Left lung (tissue), 10 donors: ENCODE data around the gene CDAN1. TPM values are rescaled to one million over a fixed set of nuclear protein-coding genes. Genes with fewer than 3 reads are reported as not detected.

ENCODE experiments used
- ATAC-seq: fragments of 200-7000 bp; cut with Tn5 transposase; one replicate; pipeline ENCODE4 v1.9.1; 2020; ENCODE audit warnings: moderate library complexity
- DNase-seq, 4 donors: peaks; one replicate each; pipeline ENCODE4 v3.0.0-alpha.2; 2013 to 2020
- H3K27ac ChIP-seq, 2 donors: fragments of 200-600 bp; sonication (generic) in 1 of 2; one replicate each; pipeline versions ENCODE4 v1.5.0 to v1.8.0; 2020 to 2021
- H3K27me3 ChIP-seq, 2 donors: fragments of 200-600 bp; sonication (generic) in 1 of 2; one replicate each; pipeline versions ENCODE4 v1.5.0 to v1.8.0; 2020 to 2021
- H3K36me3 ChIP-seq, 2 donors: fragments of 200-600 bp; sonication (generic) in 1 of 2; one replicate each; pipeline versions ENCODE4 v1.5.0 to v1.8.0; 2020 to 2021
- H3K4me1 ChIP-seq, 2 donors: fragments of 200-600 bp; one replicate each; pipeline ENCODE4 v1.8.0; 2021
- H3K4me3 ChIP-seq, 2 donors: fragments of 200-600 bp; sonication (generic) in 1 of 2; one replicate each; pipeline versions ENCODE4 v1.5.0 to v1.8.0; 2020 to 2021; ENCODE audit warnings: mild to moderate bottlenecking in 1 of 2
- H3K9me3 ChIP-seq, 2 donors: fragments of 200-600 bp; sonication (generic) in 1 of 2; one replicate each; pipeline versions ENCODE4 v1.5.0 to v1.8.0; 2020 to 2021
- CTCF ChIP-seq, 2 donors: fragments of 200-600 bp; sonication (generic) in 1 of 2; IDR thresholded peaks; one replicate each; pipeline versions ENCODE4 v1.5.0 to v1.8.0; 2021; ENCODE audit warnings: antibody characterized with exemption in 2 of 2
- intact Hi-C, 2 donors: fragments of 100-400 bp; cut with DNase I; formaldehyde crosslinking; loops; one replicate each; pipeline versions ENCODE4 v1.11.2 to v1.14.2; 2022
- polyA plus RNA-seq, 6 donors: library from polyadenylated mRNA; unstranded; fragments of 120-200 nt; gene quantifications; one replicate each; pipeline ENCODE4 v1.2.1, GENCODE V29; 2013; ENCODE audit not compliant: insufficient read length in 6 of 6
- total RNA-seq, 2 donors: library from RNA; stranded (reverse); fragmentation: NEBNext Ultra II Directional; extraction: Animal tissue kit (Norgen Biotek cat#: 25700); gene quantifications; one replicate each; pipeline ENCODE4 v1.2.1, GENCODE V29; 2021
- donor health status: DM: no; HTN: yes; CAD: no.
- donor health status: DM: no; HTN: no; CAD: no.

The CDAN1 gene
- total and polyA plus RNA-seq, 8 donors: 13.4 to 29.7 (median 26.0) TPM

GRCh38 chr15:42707068-42707467 lies 29.9 kb downstream of the CDAN1 start:
- peaks cover 0 to 13% of the 10 kb centered on the region in 2 donors for H3K4me1 ChIP-seq
- TF ChIP-seq CTCF (IDR thresholded peaks at IDR 0.05): no peak
- H3K4me3 ChIP-seq: no peak overlapping the region
- H3K27me3 ChIP-seq: no peaks in the 10 kb centered on the region
- intact Hi-C loops: loop anchor here in 1 of 2 donors (10.0 kb wide), 1 partner anchor 218 kb away; the partner anchor contains the start of gene TTBK2
- no peak for DNase-seq
- H3K9me3 ChIP-seq: no peaks in the 10 kb centered on the region
- H3K27ac ChIP-seq: no peak overlapping the region
- no peaks in the 10 kb centered on the region for H3K36me3 ChIP-seq
- ATAC-seq: peak; percentile 64

DNA sequence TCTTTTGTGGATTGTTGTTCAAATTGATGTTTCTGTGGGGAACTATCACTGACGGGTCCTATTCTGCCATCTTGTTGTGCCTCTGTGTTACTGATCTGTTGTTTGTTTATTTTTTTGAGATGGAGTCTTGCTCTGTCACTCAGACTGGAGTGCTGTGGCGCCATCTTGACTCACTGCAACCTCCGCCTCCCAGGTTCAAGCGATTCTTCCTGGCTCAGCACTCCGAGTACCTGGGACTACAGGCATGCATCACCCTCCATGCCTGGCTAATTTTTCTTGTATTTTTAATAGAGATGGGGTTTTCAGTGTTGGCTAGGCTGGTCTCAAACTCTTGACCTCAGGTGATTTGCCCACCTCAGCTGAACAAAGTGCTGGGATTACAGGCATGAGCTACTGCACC lies 31.6 kb downstream of the CDAN1 start:
- Histone ChIP-seq H3K27me3 (no peaks in the 10 kb centered on the region), H3K4me1 (peaks cover 0 to 13% of the 10 kb centered on the region in 2 donors), H3K36me3 (no peaks in the 10 kb centered on the region), H3K4me3 (no peak overlapping the region), H3K9me3 (no peaks in the 10 kb centered on the region), H3K27ac (no peak overlapping the region)
- no peak for DNase-seq
- intact Hi-C loops: loop anchor here in 1 of 2 donors (10.0 kb wide), 1 partner anchor 219 kb away; the partner anchor contains the start of gene TTBK2
- no peak for TF ChIP-seq CTCF (IDR thresholded peaks at IDR 0.05)
- no peak for ATAC-seq

DNA sequence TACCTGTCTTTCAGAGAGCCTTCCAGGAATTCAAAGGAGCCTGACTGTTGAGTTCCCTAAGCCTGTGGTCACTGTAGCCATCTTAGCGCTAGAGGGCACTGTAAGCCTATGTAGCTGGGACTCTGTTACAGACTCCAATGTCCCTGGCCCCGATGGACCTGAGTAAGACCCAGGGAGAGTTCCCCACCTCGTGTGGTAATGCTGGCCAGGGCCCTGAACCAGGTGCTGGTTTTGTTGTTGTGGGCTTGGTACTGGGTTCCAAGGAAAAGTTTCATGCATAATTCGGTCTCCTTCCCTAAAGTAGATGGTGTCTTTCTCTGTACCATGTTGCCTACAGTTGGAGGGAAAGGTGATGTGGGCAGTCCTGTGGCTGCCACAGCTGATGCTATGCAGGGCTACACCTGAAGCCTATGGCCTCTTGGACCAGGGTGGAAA lies 32.4 kb downstream of the CDAN1 start:
- H3K4me3 ChIP-seq: no peak overlapping the region
- peak in 3 of 4 donors; percentile 42 to 71 (median 47) for DNase-seq
- intact Hi-C loops: loop anchor here in 1 of 2 donors (10.0 kb wide), 1 partner anchor 220 kb away; the partner anchor contains the start of gene TTBK2
- H3K4me1 ChIP-seq: peaks cover 0 to 13% of the 10 kb centered on the region in 2 donors
- no peaks in the 10 kb centered on the region for H3K9me3 ChIP-seq
- no peaks in the 10 kb centered on the region for H3K36me3 ChIP-seq
- H3K27me3 ChIP-seq: no peaks in the 10 kb centered on the region
- no peak overlapping the region for H3K27ac ChIP-seq
- peak; percentile 99 for ATAC-seq
- TF ChIP-seq CTCF (IDR thresholded peaks at IDR 0.05): peak; percentile 66 to 81

DNA sequence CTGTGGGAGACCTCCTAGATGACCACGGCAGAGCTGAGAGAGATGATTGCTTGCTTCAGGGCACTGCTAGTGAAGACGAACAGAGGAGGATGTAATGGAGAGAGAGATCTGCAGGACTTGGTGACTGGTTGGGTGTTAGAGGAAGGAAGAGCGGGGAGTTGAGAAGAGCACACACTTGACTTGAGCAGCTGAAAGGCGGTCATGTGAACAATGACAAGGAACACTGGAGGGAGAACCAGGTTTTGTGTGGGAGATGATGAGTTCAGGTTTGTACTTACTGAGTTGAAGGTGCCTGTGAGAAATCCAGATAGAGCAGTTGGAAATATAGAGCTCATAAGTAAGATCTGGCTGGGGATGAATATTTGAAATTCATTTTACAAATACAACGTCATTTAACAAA lies 40.3 kb downstream of the CDAN1 start:
- intact Hi-C loops: no loop called here

More for the DNA sequence above, 40.3 kb downstream of the CDAN1 start:
- ATAC-seq (no peak), DNase-seq (no peak)
- H3K4me3 ChIP-seq: no peak overlapping the region
- H3K27me3 ChIP-seq: no peaks in the 10 kb centered on the region
- no peak for TF ChIP-seq CTCF (IDR thresholded peaks at IDR 0.05)
- H3K27ac ChIP-seq: no peak overlapping the region
- H3K4me1 ChIP-seq: no peaks in the 10 kb centered on the region
- no peaks in the 10 kb centered on the region for H3K9me3 ChIP-seq
- H3K36me3 ChIP-seq: peaks cover 0 to 43% of the 10 kb centered on the region in 2 donors
